Omental fat pad (tissue), 4 donors: ENCODE results near the gene DEGS1. TPM values are rescaled to one million over a fixed set of nuclear protein-coding genes. Genes with fewer than 3 reads are reported as not detected.

Source experiments
- ATAC-seq: fragments of 150-250 bp; one replicate; pipeline ENCODE4 v1.9.1; 2016; ENCODE audit warnings: mild to moderate bottlenecking, moderate library complexity; ENCODE audit not compliant: low FRiP score
- DNase-seq: peaks from one replicate; pipeline ENCODE4 v3.0.0-alpha.2; 2019; ENCODE audit warnings: low spot score
- CTCF ChIP-seq, 3 donors: fragments of 450-650 bp; IDR thresholded peaks; one replicate each; pipeline ENCODE4 v1.5.1; 2016 to 2017; ENCODE audit warnings: antibody characterized with exemption in 3 of 3, mild to moderate bottlenecking in 3 of 3, moderate library complexity in 2 of 3
- total RNA-seq, 4 donors: library from RNA; depleted of rRNA; stranded (reverse); fragments of >200 nt; gene quantifications; one replicate each; pipeline ENCODE4 v1.1.0, GENCODE V29; 2016

Gene DEGS1
- total RNA-seq, 4 donors from 2014 or later: 73.5 to 178 (median 120) TPM

GRCh38 chr1:224189561-224189960 is 6.5 kb downstream of the DEGS1 start:
- DNase-seq (no peak), ATAC-seq (no peak)
- TF ChIP-seq CTCF (IDR thresholded peaks at IDR 0.05): no peak

- no peak for TF ChIP-seq CTCF (IDR thresholded peaks at IDR 0.05)
- DNase-seq: no peak
- no peak for ATAC-seq
Observed at GRCh38 chr1:224192082-224192788, 9.2 kb downstream of the DEGS1 start.

GRCh38 chr1:224193319-224193966 is 10.4 kb downstream of the DEGS1 start:
- ATAC-seq (no peak), DNase-seq (no peak)
- no peak for TF ChIP-seq CTCF (IDR thresholded peaks at IDR 0.05)

GRCh38 chr1:224196813-224197600 is 14.0 kb downstream of the DEGS1 start:
- TF ChIP-seq CTCF (IDR thresholded peaks at IDR 0.05): no peak
- ATAC-seq: no peak
- no peak for DNase-seq

- no peak for ATAC-seq
- DNase-seq: no peak
- no peak for TF ChIP-seq CTCF (IDR thresholded peaks at IDR 0.05)
Observed at GRCh38 chr1:224198572-224198971, 15.5 kb downstream of the DEGS1 start.

GRCh38 chr1:224199679-224200078 is 16.6 kb downstream of the DEGS1 start:
- no peak for TF ChIP-seq CTCF (IDR thresholded peaks at IDR 0.05)
- ATAC-seq: no peak

More at GRCh38 chr1:224199679-224200078, 16.6 kb downstream of the DEGS1 start:
- no peak for DNase-seq
